ENCODE measurements around the gene UGT1A1.

Gene UGT1A1

GRCh38 chr2:233818639-233819621, 58.9 kb downstream of the UGT1A1 start:
- DNase-seq: no peak

DNA sequence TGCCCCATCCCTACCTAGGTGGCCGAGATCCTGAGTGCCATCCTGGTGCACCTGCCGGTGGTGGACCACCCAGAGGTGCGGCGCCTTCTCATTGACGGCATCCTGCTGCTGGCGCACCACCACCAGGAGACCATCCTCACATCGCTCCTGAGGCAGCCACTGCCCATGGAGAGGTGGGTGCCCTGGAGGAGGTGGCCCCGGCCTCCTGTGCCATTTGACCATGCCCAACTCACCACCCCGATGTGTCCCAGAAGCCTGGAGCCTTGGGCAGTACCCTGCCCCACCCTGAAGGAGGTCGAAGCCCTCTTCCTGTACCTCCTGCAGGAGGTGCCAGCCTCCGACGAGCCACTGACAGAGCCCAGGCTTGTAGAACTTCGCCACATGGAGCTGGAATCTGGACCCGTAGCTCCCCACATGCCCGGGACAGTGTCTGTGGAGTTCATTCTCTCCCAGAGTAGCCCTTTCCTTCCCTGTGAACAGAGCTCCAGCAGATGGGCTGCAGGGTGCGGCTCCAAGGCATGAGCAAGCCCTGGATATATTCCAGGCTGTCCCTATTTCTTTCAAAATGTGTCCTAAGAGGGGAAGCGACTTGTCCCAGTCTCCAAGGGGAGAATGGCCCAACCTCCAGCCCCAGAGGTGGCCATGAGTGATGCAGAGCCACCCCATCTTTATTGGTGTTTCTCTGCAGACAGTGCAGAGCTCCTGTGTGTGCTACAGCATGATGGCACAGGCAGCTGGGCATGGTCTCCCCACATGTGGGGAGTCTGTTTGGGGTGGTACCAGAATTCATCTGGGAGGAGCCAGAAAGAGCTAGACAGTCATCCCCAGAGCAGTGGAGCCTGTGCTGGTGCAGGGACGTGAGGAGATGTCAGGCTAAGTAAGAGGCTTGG, 60.1 kb downstream of the UGT1A1 start:
- DNase-seq: no peak

- DNase-seq: no peak
Measured at GRCh38 chr2:233820774-233821105, 60.7 kb downstream of the UGT1A1 start.

- no peak for DNase-seq
Measured at GRCh38 chr2:233821196-233821595, 61.1 kb downstream of the UGT1A1 start.

- DNase-seq: no peak
Measured at GRCh38 chr2:233821709-233822100, 61.6 kb downstream of the UGT1A1 start.

DNA sequence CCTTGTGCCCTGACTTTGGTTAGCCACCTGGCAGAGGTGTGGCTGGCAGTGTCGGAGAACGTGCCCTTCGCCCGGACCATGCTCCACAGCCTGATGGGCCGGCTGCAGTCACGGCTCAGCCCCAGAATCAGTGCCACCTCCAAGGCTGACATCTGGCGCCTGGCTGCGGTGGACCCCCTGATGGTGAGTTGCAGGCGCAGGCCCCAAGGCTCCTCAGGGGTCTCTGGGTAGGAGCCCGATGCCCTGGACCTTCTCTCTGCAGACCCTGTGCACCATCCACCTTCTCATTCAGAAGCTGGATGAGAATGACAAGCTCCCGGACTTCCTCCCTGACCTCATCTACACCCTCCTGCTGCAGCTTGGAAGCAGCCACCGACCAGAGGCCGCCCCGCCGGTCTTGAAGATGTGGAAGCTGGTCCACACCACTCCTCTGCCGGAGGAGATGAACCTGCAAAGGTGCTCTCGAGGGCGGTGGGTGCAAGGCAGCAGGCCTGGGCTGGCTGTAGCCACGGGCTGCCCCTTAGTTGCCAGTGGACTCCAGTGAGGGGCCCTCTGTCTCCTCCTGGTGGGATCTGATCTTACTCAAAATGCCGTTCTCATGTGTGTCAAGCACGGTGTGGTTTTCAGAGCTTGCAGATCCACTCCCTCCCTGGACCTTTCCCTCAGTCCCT, 62.2 kb downstream of the UGT1A1 start:
- DNase-seq: no peak
